ENCODE measurements around the gene PTPRN2. TPM values are rescaled to one million over a fixed set of nuclear protein-coding genes. Genes with fewer than 3 reads are reported as not detected.
A peak's percentile ranks its signal among the peaks of the same experiment; 100 is the strongest.

PTPRN2 gene
- total and polyA plus RNA-seq, 8 donors, result 4.9 to 136 (median 46.8) TPM

- peak overlapping the region; percentile 46 to 64 (median 50) for H3K4me3 ChIP-seq
- H3K4me1 ChIP-seq, result peaks cover 24 to 57% (median 45%) of the 10 kb centered on the region in 4 donors
- WGBS, 5 donors, result 19 to 55% (median 33%) methylated on average over 17 to 63 of the region's 63 CpGs
- TF ChIP-seq EP300 (IDR thresholded peaks at IDR 0.05) (no peak), POLR2A (IDR thresholded peaks at IDR 0.05) (no peak), POLR2AphosphoS5 (IDR thresholded peaks at IDR 0.05) (no peak), CTCF (IDR thresholded peaks at IDR 0.05) (no peak)
- peak in 1 of 2 donors; percentile 55 for DNase-seq
- intact Hi-C loops (cut with DNase I; ENCODE audit: low total_unique reads), result no loop called here
- no peaks in the 10 kb centered on the region for H3K36me3 ChIP-seq
- H3K27me3 ChIP-seq, result peaks cover 0 to 58% (median 28%) of the 10 kb centered on the region in 3 donors
- peaks cover 0 to 7% (median 2%) of the 10 kb centered on the region in 4 donors for H3K9me3 ChIP-seq
- peak overlapping the region in 4 of 5 donors; percentile 52 to 80 (median 78) for H3K27ac ChIP-seq
Measured at GRCh38 chr7:158588085-158588877, 658 bp upstream of the PTPRN2 start.

GRCh38 chr7:158586499-158587161 lies 993 bp downstream of the PTPRN2 start:
- H3K4me1 ChIP-seq, result peaks cover 24 to 68% (median 45%) of the 10 kb centered on the region in 4 donors
- intact Hi-C loops (cut with DNase I; ENCODE audit: low total_unique reads), result no loop called here
- no peak for TF ChIP-seq EP300 (IDR thresholded peaks at IDR 0.05)
- no peak for TF ChIP-seq CTCF (IDR thresholded peaks at IDR 0.05)
- TF ChIP-seq POLR2AphosphoS5 (IDR thresholded peaks at IDR 0.05), result no peak
- no peak for TF ChIP-seq POLR2A (IDR thresholded peaks at IDR 0.05)
- WGBS, 5 donors, result 2 to 3% (median 3%) methylated on average over 28 to 63 of the region's 63 CpGs
- no peaks in the 10 kb centered on the region for H3K36me3 ChIP-seq
- no peaks in the 10 kb centered on the region for H3K9me3 ChIP-seq
- peak; percentile 42 to 55 for DNase-seq
- peaks cover 0 to 75% (median 28%) of the 10 kb centered on the region in 3 donors for H3K27me3 ChIP-seq
- peak overlapping the region; percentile 49 to 64 (median 62) for H3K4me3 ChIP-seq
- H3K27ac ChIP-seq, result peak overlapping the region; percentile 67 to 90 (median 83)

- 16 to 29% (median 23%) methylated on average over 15 to 17 of the region's 17 CpGs for WGBS, 5 donors
Measured at GRCh38 chr7:158585721-158586498, 1.7 kb downstream of the PTPRN2 start.

More at GRCh38 chr7:158585721-158586498, 1.7 kb downstream of the PTPRN2 start:
- Histone ChIP-seq H3K4me3 (peak overlapping the region; percentile 49 to 64 (median 62)), H3K9me3 (no peaks in the 10 kb centered on the region), H3K27me3 (peaks cover 0 to 79% (median 28%) of the 10 kb centered on the region in 3 donors), H3K36me3 (no peaks in the 10 kb centered on the region), H3K27ac (peak overlapping the region; percentile 67 to 90 (median 83)), H3K4me1 (peaks cover 24 to 74% (median 47%) of the 10 kb centered on the region in 4 donors)
- intact Hi-C loops (cut with DNase I; ENCODE audit: low total_unique reads), result no loop called here
- TF ChIP-seq POLR2AphosphoS5 (IDR thresholded peaks at IDR 0.05), result peak in 2 of 3 donors; percentile 79 to 80
- no peak for TF ChIP-seq CTCF (IDR thresholded peaks at IDR 0.05)
- DNase-seq, result peak; percentile 57 to 84
